Stimulated activated CD8-positive, alpha-beta memory T cell treated with anti-CD3 and anti-CD28 coated beads, Interleukin-2, amount 100 ng/mL, for 48 hours (primary cell): ENCODE measurements around the gene PSMB2.
A peak's percentile ranks its signal among the peaks of the same experiment; 100 is the strongest.
"Not testable (repeated sequence)": the region's sequence is repeated elsewhere in the genome, so short reads cannot be mapped to it uniquely, and the experiment has no call there.

Experiments used
- DNase-seq, 2 donors: peaks; one replicate each; pipeline ENCODE4 v3.0.0-alpha.2; 2020; ENCODE audit warnings: low read depth in 2 of 2

Gene PSMB2

GRCh38 chr1:35641233-35641866 is at the start of gene PSMB2:
PSMB2 (minus strand) TSS chr1:35641526; CDS start chr1:35641432, 94 bp downstream.
- peak; percentile 94 to 96 for DNase-seq

- DNase-seq, result no peak
These were observed 49.8 kb upstream of the PSMB2 start for GRCh38 chr1:35691080-35691479.

- not testable (repeated sequence) for DNase-seq
These were observed 48.8 kb upstream of the PSMB2 start for GRCh38 chr1:35690103-35690502.

- no peak for DNase-seq
These were observed 46.8 kb upstream of the PSMB2 start for GRCh38 chr1:35688161-35688560.

GRCh38 chr1:35683012-35683411 is 41.7 kb upstream of the PSMB2 start:
- DNase-seq, result no peak

- DNase-seq, result no peak
These were observed 38.9 kb upstream of the PSMB2 start for GRCh38 chr1:35680271-35680670.

- DNase-seq, result no peak
These were observed 34.4 kb upstream of the PSMB2 start for GRCh38 chr1:35675773-35676172.

GRCh38 chr1:35674111-35674510 is 32.8 kb upstream of the PSMB2 start:
- no peak for DNase-seq

- DNase-seq, result no peak
These were observed 30.8 kb upstream of the PSMB2 start for GRCh38 chr1:35672116-35672515.

GRCh38 chr1:35668506-35668905 is 27.2 kb upstream of the PSMB2 start:
- DNase-seq, result no peak

- DNase-seq, result no peak
These were observed 25.6 kb upstream of the PSMB2 start for GRCh38 chr1:35666916-35667315.

- DNase-seq, result no peak
These were observed 24.9 kb upstream of the PSMB2 start for GRCh38 chr1:35666216-35666615.

GRCh38 chr1:35663434-35663833 is 22.1 kb upstream of the PSMB2 start:
- no peak for DNase-seq

GRCh38 chr1:35661474-35661795 is 20.1 kb upstream of the PSMB2 start:
- DNase-seq, result no peak

GRCh38 chr1:35660581-35661473 is 19.5 kb upstream of the PSMB2 start:
- DNase-seq, result no peak

- DNase-seq, result no peak
These were observed 18.3 kb upstream of the PSMB2 start for GRCh38 chr1:35659589-35659988.

- no peak for DNase-seq
These were observed 16.5 kb upstream of the PSMB2 start for GRCh38 chr1:35657851-35658250.

- no peak for DNase-seq
These were observed 15.5 kb upstream of the PSMB2 start for GRCh38 chr1:35656863-35657232.

- no peak for DNase-seq
These were observed 15.0 kb upstream of the PSMB2 start for GRCh38 chr1:35656148-35656862.

GRCh38 chr1:35655196-35655595 is 13.9 kb upstream of the PSMB2 start:
- DNase-seq, result no peak

GRCh38 chr1:35650416-35650815 is 9.1 kb upstream of the PSMB2 start:
- no peak for DNase-seq

- DNase-seq, result no peak
These were observed 4.7 kb upstream of the PSMB2 start for GRCh38 chr1:35646043-35646442.

- no peak for DNase-seq
These were observed 2.9 kb upstream of the PSMB2 start for GRCh38 chr1:35644204-35644603.
